Stimulated activated CD4-positive, alpha-beta T cell treated with anti-CD3 and anti-CD28 coated beads, TNF-alpha, amount 100 ng/mL, for 1 hour (primary cell): ENCODE measurements around the gene OSBPL5.
"Not testable (repeated sequence)": the region's sequence is repeated elsewhere in the genome, so short reads cannot be mapped to it uniquely, and the experiment has no call there.

ENCODE experiments used
- DNase-seq, 3 donors: peaks; one replicate each; pipeline ENCODE4 v3.0.0-alpha.2; 2020; ENCODE audit warnings: low read depth in 3 of 3, low spot score in 1 of 3

The OSBPL5 gene

GRCh38 chr11:3183523-3183922 is 18.4 kb upstream of the OSBPL5 start:
- DNase-seq = no peak

- DNase-seq = no peak
These were observed 17.3 kb upstream of the OSBPL5 start for GRCh38 chr11:3182462-3182852.

DNA sequence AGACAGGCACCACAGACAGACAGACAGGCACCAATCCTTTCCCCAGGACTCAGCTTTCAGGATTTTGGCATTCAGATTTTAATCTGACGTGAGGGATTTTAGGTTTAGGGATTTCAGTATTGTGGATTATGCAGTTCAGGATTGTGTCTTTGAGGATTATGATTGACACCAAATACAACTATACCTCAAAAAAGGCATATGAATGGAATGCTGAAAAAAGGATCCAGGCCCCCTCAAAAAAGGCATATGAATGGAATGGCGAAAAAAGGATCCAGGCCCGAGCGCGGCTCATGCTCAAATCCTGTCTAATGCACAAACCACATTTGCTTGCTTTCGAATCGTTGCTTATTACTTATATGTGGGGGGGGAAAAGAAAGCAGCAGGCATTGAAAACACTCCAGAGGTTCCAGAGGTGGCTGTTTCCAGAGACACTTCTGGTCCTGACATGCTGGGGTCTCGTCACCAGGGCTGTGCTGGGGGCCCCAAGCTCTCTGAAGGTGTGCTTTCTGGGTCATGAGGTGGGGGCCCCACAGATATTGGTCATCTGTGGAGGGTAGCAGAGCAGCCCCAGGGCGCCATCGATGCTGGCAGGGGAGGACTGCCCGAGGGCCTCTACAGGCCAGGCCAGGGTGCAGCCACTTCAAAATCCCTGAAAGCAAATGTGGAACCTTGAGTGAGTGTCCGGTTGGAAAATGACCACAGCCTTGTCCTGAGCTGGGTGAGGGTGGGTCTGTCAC is 16.8 kb upstream of the OSBPL5 start:
- no peak for DNase-seq

DNA sequence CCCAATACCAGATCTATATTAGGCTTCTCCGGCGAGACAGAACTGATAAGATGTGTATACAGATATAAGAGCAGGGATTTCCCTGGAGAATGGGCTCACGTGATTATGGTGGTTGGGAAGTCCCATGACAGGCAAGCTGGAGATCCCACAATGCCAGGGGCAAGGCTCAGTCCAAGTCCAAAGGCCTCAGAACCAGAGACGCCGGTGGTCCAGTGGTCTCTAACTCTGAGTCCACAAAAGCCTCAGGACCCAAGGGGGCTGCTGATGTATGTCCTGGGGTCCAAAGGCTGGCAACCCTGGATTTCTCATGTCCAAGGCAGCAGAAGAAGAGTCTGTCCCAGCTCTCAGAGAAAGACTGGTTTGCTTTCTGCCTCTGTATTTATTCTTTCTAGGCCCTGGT is 15.8 kb upstream of the OSBPL5 start:
- DNase-seq = no peak

- no peak for DNase-seq
These were observed 13.2 kb upstream of the OSBPL5 start for GRCh38 chr11:3178349-3178748.

DNA sequence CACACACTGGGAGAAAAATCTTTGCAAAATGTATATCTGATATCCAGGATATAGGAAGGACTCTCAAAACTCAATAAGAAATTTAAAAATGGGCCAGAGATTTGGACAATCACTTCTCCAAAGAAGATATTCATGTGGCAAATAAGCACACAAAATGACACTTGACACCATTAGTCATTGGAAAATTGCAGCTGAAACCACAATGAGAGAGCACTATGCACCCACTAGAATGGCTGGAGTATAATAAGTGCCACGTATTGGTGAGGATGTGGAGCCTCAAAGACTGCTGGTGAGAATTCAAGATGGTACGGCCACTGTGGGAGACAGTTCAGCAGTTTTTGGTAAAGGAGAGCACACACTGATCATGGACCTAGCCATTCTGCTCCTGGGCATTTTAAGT is 12.8 kb upstream of the OSBPL5 start:
- no peak for DNase-seq

DNA sequence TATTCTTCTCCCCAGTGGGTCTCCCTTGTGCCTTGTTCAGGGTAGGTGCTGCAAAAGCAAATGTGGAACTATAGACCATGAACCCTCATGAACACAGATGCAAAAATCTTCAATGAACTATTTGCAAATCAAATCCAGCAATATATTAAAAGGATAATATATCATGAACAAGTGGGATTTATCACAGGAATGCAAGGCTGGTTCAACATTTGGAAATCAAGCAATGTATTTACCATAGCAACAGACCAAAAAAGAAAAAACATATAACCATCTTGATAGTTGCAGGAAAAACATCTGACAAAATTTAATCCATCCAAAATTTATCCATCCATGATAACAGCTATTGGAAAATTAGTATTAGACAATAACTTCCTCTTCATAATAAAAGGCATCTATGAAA is 11.4 kb upstream of the OSBPL5 start:
- DNase-seq = no peak

DNA sequence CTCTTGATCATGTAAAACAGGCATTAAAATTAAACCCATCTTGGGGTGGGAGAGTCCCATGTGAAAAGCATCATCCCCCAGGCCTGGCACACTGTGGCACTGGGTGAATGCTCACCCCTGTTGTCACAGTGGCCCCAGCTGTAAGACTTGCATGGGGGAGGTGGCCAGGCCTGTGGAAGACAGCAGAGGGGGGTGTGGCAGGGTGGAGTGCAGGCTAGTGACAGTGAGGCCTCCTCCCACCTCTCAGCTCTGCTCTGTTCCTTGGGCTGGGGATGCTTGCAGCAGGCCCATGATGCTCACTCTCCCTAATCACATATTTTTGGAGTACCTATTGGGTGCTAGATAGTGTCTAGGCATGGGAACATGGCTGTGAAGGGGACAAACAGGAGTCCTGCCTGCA is 10.1 kb upstream of the OSBPL5 start:
- DNase-seq = no peak

GRCh38 chr11:3174387-3174786 is 9.3 kb upstream of the OSBPL5 start:
- no peak for DNase-seq

GRCh38 chr11:3173795-3174194 is 8.7 kb upstream of the OSBPL5 start:
- no peak for DNase-seq

DNA sequence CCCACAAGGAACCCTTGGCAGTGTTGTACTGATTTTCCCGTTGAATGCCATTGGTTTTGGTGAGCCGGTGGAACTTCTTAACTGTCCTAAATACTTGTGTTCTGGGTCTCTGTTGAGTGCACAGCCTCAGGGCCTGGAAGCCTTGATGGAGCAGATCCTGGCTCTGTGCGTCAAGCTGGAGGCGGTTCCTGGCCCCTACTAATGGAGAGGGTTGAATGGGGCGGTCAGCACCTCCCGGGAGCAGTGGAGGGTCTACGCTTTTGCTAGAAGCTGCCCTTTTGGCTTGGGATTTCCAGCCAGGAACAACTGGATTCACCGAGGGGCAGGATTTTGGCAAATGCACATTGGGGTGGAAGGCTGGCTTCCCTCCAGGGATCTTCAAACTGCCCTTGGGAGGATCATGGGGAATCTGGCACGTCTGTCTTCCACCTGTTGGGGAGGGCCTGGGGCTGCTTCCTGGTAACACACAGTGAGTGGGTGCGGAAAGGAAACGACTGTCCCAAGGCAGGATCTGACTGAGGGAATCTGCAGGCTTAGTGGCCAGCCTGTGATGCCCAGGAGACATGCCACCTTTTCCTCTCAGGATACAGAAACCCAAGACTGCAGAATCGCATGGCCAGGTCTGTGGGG is 6.9 kb upstream of the OSBPL5 start:
- no peak for DNase-seq

- no peak for DNase-seq
These were observed 5.9 kb upstream of the OSBPL5 start for GRCh38 chr11:3170756-3171650.

DNA sequence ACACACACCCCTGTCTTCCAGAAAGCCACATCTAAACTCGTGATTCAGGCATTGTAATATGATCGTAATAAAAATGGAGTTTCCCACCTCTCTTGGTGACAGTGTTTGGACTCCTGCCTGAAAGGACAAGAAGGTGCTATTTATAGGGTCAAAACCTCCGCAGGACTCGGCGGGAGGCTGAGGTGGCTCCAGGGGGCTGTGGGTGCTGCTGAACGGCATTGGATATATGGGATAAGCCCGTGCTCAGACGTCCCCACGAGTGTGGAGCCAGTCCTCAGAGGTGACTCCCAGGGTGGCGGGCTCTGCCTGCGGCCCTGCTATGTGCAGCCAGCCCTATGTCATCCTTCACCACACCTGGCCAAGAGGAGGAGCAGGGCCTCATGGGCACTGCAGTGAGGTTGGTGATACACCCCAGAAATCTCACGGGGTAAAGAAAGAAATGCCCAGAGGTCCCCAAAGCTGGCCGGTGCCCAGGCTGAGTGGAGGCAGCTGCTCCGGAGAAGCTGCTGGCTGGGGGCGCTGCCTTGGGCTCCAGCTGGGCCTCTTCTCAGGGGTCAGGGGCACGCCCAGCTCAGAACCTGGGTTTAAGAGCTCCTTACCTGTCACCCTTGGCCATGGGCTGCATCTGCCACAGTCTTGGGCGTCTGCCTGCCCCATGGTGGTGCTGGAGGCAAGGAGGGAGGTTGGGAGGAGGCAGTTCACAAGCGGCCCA is 5.1 kb upstream of the OSBPL5 start:
- no peak for DNase-seq

- no peak for DNase-seq
These were observed 4.3 kb upstream of the OSBPL5 start for GRCh38 chr11:3169255-3170043.

DNA sequence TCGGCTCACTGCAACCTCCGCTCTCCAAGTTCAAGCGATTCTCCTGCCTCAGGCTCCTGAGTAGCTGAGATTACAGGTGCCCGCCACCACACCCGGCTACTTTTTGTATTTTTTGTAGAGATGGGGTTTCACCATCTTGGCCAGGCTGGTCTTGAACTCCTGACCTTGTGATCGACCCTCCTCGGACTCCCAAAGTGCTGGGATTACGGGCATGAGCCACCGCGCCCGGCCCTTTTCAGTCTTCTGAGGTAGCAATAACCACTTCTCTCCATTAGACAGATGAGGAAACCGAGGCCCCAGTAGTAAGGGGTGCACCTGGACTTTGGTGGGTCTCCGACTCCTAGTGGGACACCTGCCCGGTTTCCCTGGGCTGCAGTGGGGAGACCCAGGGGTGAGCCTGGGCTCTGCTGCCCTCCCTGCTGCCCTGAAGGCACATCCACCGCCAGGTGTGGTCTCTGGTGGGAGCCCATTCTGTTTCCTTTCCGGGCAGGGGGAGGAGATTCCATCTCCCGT is 3.7 kb upstream of the OSBPL5 start:
- not testable (repeated sequence) for DNase-seq

DNA sequence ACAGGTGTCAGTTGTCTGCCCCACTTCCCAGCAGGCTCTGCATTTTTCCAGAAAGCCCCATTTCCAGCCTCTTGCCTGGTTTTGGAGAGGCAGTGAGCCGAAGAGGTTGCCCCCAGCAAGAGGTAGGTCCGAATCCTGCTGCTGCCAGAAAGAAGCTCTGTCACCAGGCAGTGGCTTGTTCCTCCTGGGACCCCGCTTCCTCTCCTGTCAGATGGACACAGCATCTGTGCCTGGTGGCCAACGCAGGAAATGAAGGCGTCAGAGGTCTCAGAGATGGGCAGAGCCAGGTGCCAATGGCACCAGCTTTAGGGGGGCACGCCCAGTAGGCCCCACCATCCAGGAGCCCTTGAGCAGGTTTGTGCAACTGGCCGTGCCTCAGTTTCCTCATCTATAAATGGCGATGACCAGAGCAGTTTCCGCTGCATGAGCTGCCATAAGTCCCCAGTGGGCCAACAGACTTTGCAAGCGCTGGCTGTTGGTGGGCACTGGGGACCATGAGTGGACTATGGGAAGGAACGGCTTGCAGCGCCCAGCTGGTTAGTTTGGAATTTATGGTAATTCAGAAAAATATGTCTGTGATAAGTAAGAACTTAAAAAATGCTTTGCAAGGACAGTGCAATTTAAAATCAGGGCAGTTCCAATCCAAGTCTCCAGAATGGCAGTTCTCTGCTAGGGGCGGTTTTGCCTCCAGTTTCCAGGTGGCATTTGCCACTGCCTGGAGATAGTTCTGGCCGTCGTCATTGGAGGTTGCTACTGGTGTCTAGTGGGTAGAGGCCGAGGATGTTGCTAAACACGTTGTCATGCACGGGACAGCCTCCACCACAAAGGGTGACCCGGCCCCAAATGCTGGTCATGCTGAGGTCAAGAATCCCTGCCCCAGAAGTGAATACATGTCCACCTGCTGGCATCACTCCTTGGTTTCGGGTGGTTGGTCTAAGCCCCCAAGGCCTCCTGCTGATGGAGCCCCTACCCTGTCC is 2.3 kb upstream of the OSBPL5 start:
- no peak for DNase-seq

DNA sequence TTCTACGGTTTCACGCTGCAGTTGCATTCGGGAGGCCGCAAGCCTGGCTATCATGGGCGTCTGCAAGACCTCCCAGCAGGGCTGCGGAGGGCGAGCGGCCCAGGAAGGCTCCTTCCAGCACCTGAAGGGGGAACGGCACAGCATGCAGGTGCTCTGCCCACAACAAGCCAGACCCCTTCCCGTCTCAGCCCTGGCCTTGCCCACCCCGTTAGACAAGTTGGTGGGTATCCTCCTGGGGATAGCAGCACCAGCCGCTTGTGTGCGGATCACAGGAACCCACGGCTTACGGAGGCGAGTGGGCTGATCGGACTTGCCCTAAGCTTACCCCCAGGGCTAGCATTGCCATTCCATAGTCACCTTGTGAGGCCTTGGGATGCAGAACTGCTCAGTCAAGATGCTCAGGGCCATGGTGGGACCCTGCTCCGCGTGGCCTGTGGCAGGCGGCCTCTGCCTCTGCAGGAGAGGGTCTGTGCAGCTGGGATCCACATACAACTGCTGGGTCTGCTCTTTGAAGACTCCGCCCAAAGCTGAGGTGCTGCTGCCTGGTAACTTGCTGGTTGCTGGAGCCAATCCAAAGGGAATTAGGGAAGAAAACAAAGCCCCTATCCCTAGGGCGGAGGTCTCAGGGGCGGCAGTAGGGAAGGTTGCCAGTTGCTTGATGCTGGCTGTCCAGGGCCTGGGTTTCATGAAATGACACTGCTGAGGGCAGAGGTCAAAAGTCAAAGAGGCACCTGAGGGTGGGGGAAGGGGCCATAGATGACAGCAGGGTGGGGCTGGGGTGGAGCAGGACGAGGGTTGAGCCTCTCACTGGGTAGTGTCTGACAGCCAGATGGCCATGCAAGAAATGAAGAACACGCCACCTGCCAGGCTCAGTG is 1.4 kb upstream of the OSBPL5 start:
- DNase-seq = no peak

DNA sequence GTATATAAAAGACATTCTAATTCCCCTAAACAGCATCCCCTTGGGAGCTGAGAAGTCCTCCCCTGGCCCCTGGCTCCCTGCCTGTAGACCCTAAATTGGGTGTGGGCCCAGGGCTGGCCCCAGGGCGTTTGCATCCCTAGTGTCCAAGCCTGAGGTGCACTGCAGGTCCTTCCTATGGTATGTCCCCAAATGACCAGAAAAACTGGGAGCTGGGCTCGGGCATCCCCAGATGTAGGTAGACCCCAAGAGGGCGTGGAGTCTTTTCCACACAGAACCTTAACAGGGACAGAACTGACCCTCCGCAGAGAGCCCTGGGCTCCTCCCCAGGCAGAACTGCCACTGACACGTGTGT is 782 bp upstream of the OSBPL5 start:
- DNase-seq = no peak
